Endodermal cell (in vitro differentiated cells): Measurements from ENCODE around the gene SNORC. TPM values are rescaled to one million over a fixed set of nuclear protein-coding genes. Genes with fewer than 3 reads are reported as not detected.

ENCODE experiments used
- DNase-seq: peaks from one replicate; pipeline ENCODE4 v3.0.0-alpha.2; 2017
- H3K27ac ChIP-seq: 2 replicates; pipeline ENCODE4 v1.5.1; 2013; ENCODE audit warnings: mild to moderate bottlenecking, low read depth, low read length, moderate library complexity
- H3K27me3 ChIP-seq: 2 replicates; pipeline ENCODE4 v1.6.1; 2013; ENCODE audit warnings: mild to moderate bottlenecking, low read length, moderate library complexity; ENCODE audit not compliant: insufficient read depth, control insufficient read depth, poor library complexity, severe bottlenecking
- H3K36me3 ChIP-seq: 2 replicates; pipeline ENCODE4 v1.7.0; 2013; ENCODE audit warnings: mild to moderate bottlenecking, low read length, moderate library complexity; ENCODE audit not compliant: control insufficient read depth, insufficient read depth
- H3K4me1 ChIP-seq: one replicate; pipeline ENCODE4 v1.7.0; 2013; ENCODE audit warnings: low read length; ENCODE audit not compliant: control insufficient read depth, insufficient read depth
- H3K4me3 ChIP-seq: 2 replicates; pipeline ENCODE4 v1.5.1; 2013; ENCODE audit warnings: mild to moderate bottlenecking, low read length, moderate library complexity
- H3K9ac ChIP-seq: 2 replicates; pipeline ENCODE4 v1.6.1; 2013; ENCODE audit warnings: mild to moderate bottlenecking, low read length, moderate library complexity; ENCODE audit not compliant: poor library complexity, severe bottlenecking; ENCODE audit errors: extremely low read depth
- H3K9me3 ChIP-seq: 2 replicates; pipeline ENCODE4 v1.6.1; 2013; ENCODE audit warnings: mild to moderate bottlenecking, low read length, moderate library complexity; ENCODE audit not compliant: control insufficient read depth
- H3K27ac Mint-ChIP-seq: 2 replicates; pipeline ENCODE4 v1.8.0; 2020; ENCODE audit warnings: mixed read lengths
- H3K27me3 Mint-ChIP-seq: 2 replicates; pipeline ENCODE4 v1.8.0; 2021; ENCODE audit warnings: mild to moderate bottlenecking, mixed read lengths; ENCODE audit not compliant: insufficient read depth
- H3K36me3 Mint-ChIP-seq: 2 replicates; pipeline ENCODE4 v1.8.0; 2020; ENCODE audit warnings: low read depth, mixed read lengths
- H3K4me1 Mint-ChIP-seq: 2 replicates; pipeline ENCODE4 v1.8.0; 2020; ENCODE audit warnings: mixed read lengths
- H3K4me3 Mint-ChIP-seq: 2 replicates; pipeline ENCODE4 v1.8.0; 2020; ENCODE audit warnings: mild to moderate bottlenecking, moderate library complexity, mixed read lengths
- H3K9me3 Mint-ChIP-seq: 2 replicates; pipeline ENCODE4 v1.8.0; 2020; ENCODE audit warnings: mild to moderate bottlenecking, mixed read lengths
- WGBS, 2 experiments: methylation state at CpG; one replicate each; pipeline versions ENCODE4 v1.1.5 to v1.1.7; 2013; ENCODE audit warnings: missing lambda C conversion rate in 2 of 2, mixed read lengths in 1 of 2; ENCODE audit not compliant: insufficient coverage in 1 of 2, insufficient read length in 1 of 2; 5-methylcytosine and 5-hydroxymethylcytosine counted together
- total RNA-seq, 2 donors: library from RNA; stranded (reverse); fragmentation: NEBNext Ultra II Directional in 1 of 2; extraction: Animal tissue kit (Norgen Biotek cat#: 25700) in 1 of 2; gene quantifications; 2 replicates in 1 of 2; 3 replicates in 1 of 2; pipeline ENCODE4 v1.2.1, GENCODE V29; 2021
- TF ChIP-seq, protein P1 (sequence below): fragments of 200-600 bp; sonication (generic); conservative IDR thresholded peaks from 2 replicates; pipeline ENCODE4 v1.5.0; 2021; ENCODE audit warnings: antibody characterized with exemption, mild to moderate bottlenecking

The SNORC gene
- total RNA-seq, 2 donors from 2014 or later, result 3.6 to 5.0 TPM

DNA sequence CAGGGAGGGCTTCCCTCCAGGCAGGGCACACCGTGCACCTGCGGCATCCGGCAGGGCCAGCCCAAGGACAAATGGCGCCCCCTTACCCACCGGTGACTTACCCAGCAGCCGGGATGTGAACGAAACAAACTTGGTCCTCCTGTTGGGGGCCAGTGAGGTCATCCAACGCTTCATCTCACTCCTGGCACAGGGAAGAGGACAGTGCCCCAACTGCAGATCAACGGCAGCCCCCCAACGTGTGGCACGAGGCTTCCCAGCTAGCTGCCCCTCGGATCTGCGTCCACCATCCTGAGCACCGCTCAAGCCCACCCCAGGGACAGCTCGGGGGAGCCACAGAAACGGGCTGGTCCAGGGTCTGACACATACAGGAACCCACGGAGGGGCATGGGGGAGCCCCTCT lies 12.0 kb downstream of the SNORC start:
- no peak for DNase-seq
- H3K36me3 Mint-ChIP-seq, result no peaks in the 10 kb centered on the region
- H3K27ac ChIP-seq, result no peak overlapping the region
- no peaks in the 10 kb centered on the region for H3K4me1 Mint-ChIP-seq
- H3K4me3 Mint-ChIP-seq, result no peak overlapping the region
- TF ChIP-seq, protein P1, sequence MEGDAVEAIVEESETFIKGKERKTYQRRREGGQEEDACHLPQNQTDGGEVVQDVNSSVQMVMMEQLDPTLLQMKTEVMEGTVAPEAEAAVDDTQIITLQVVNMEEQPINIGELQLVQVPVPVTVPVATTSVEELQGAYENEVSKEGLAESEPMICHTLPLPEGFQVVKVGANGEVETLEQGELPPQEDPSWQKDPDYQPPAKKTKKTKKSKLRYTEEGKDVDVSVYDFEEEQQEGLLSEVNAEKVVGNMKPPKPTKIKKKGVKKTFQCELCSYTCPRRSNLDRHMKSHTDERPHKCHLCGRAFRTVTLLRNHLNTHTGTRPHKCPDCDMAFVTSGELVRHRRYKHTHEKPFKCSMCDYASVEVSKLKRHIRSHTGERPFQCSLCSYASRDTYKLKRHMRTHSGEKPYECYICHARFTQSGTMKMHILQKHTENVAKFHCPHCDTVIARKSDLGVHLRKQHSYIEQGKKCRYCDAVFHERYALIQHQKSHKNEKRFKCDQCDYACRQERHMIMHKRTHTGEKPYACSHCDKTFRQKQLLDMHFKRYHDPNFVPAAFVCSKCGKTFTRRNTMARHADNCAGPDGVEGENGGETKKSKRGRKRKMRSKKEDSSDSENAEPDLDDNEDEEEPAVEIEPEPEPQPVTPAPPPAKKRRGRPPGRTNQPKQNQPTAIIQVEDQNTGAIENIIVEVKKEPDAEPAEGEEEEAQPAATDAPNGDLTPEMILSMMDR, result no peak
- no peaks in the 10 kb centered on the region for H3K4me1 ChIP-seq
- H3K9me3 ChIP-seq, result no peaks in the 10 kb centered on the region
- peaks cover 11% of the 10 kb centered on the region for H3K27me3 ChIP-seq
- WGBS, 2 experiments, result 93% methylated on average over 15 to 17 of the region's 17 CpGs
- H3K4me3 ChIP-seq, result no peak overlapping the region
- H3K9me3 Mint-ChIP-seq, result no peaks in the 10 kb centered on the region
- no peak overlapping the region for H3K9ac ChIP-seq
- H3K27me3 Mint-ChIP-seq, result peaks cover 14% of the 10 kb centered on the region
- H3K27ac Mint-ChIP-seq, result no peak overlapping the region
- H3K36me3 ChIP-seq, result no peaks in the 10 kb centered on the region

DNA sequence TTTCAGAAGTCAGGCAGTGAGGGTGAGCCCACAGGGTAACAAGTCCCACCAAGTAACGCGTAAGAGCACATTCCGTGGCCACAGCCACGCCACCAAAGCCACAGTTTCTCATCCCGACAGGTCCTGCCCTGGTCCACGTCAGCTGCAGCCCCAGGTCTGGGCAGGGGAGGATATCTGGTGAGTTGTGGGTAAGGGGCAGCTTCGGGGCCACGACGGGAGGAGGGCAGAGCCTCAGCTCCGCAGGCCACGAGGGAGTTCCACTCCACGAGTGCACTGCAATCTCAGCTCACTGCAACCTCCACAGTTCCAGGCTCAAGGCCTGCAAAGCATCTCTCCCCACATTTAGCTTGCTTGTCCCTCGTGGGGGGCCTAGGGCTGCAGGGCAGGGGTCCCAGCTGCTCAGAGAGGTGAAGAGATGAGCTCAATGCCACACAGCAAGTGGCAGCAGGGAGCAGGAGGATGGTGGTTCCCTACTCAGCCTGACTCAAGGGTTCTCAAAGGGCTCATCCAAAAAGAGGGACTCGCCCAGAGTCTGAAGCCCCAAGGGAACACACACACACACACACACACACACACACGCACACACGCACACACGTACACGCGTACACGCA lies 12.5 kb downstream of the SNORC start:
- WGBS, 2 experiments, result 82 to 87% methylated on average over 8 to 20 of the region's 20 CpGs
- no peak overlapping the region for H3K27ac ChIP-seq
- peaks cover 5% of the 10 kb centered on the region for H3K27me3 ChIP-seq
- no peak overlapping the region for H3K4me3 ChIP-seq
- Mint-ChIP-seq H3K36me3 (no peaks in the 10 kb centered on the region), H3K27ac (no peak overlapping the region), H3K4me3 (no peak overlapping the region), H3K9me3 (no peaks in the 10 kb centered on the region), H3K4me1 (no peaks in the 10 kb centered on the region), H3K27me3 (peaks cover 8% of the 10 kb centered on the region)
- H3K9ac ChIP-seq, result no peak overlapping the region
- H3K9me3 ChIP-seq, result no peaks in the 10 kb centered on the region
- DNase-seq, result peak; percentile 38
- H3K4me1 ChIP-seq, result no peaks in the 10 kb centered on the region
- TF ChIP-seq, protein P1, result no peak
- no peaks in the 10 kb centered on the region for H3K36me3 ChIP-seq

DNA sequence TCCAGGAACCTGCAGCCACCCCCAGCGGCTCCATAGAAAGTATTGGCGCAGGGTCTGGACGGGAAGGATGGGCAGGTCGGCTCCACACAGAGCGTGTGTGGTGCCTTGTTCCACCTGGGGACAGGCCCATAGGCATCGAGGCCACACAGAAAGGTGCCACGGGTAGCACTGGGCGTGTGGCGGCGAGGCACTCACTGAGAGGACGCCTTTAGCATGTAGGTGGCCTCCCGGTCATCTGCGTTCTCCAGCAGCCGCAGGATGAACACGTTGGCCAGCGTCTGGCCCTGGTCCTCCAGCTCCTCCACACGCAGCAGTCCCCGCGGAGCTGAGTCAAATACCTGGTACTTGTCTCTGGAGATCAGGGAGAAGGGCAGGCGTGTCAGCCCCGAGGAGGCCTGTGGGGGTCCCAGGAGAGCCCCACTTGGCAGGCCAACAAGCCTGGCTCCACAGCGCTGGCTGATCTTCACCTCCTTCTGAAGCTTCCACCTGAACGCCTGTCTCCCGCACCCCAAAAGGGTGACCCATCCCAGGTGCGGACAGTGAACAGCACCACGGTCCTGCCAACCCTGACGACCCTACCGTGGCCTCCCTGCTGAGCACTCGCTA lies 13.2 kb downstream of the SNORC start:
- no peak overlapping the region for H3K4me3 Mint-ChIP-seq
- 91 to 95% methylated on average over 25 to 29 of the region's 29 CpGs for WGBS, 2 experiments
- Histone ChIP-seq H3K4me1 (no peaks in the 10 kb centered on the region), H3K9ac (no peak overlapping the region), H3K36me3 (no peaks in the 10 kb centered on the region), H3K27me3 (no peaks in the 10 kb centered on the region), H3K4me3 (no peak overlapping the region), H3K9me3 (no peaks in the 10 kb centered on the region), H3K27ac (no peak overlapping the region)
- H3K27me3 Mint-ChIP-seq, result peaks cover 3% of the 10 kb centered on the region
- peak; percentile 43 for DNase-seq
- no peaks in the 10 kb centered on the region for H3K36me3 Mint-ChIP-seq
- H3K4me1 Mint-ChIP-seq, result no peaks in the 10 kb centered on the region
- H3K9me3 Mint-ChIP-seq, result no peaks in the 10 kb centered on the region
- no peak overlapping the region for H3K27ac Mint-ChIP-seq
- TF ChIP-seq, protein P1, result no peak
